GM18517 (cell line): ENCODE results near the gene KSR1.
"Not testable (repeated sequence)": the region's sequence is repeated elsewhere in the genome, so short reads cannot be mapped to it uniquely, and the experiment has no call there.

Source experiments
- ATAC-seq: cut with Tn5 transposase; IDR thresholded peaks from one replicate; pipeline ENCODE4 v1.9.1; 2021; ENCODE audit warnings: mild to moderate bottlenecking, moderate library complexity; ENCODE audit not compliant: unreplicated experiment

KSR1 gene

DNA sequence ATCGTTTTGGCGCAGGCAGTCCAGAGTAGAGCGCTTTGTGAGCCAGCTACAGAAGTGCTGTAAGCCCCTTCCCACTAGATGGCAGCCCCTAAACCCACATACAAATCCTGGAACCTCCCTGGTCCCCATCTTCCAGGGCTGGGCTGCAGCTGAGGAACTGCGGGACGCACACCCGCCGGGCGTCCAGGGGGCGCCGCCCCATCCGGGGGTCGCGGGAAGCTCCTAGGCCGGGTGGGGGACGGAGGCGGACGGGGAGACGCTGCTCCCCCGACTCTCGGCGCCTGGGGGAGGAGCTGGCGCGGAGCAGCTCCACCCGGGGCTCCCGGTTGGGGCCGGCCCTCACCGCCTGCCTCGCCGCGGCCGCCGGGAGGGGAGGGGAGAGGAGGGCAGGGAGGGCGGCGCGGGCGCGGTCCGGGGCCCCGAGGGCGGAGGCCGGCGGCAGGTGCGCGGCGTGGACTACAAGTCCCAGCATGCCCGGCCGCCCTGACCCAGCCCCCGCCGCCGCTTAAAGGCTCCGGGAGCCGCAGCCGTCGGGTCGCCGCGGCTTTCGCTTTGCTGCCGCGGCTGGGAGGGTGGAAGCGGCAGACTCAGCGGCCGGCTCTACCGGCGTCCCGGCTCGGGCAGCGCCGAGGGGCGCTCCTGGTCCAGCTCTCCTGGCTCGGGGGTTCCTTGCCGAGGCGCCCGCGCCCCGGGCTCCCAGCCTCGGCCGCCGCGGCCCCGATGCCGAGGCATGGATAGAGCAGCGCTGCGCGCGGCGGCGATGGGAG, at the start of gene KSR1:
Gene KSR1 (plus strand): TSS at position 535 of the 767 bp plus-strand sequence. CDS start 196 bp downstream, at position 731.
- ATAC-seq: peak; percentile 64

GRCh38 chr17:27407916-27408864, 48.1 kb upstream of the KSR1 start:
- ATAC-seq: no peak

DNA sequence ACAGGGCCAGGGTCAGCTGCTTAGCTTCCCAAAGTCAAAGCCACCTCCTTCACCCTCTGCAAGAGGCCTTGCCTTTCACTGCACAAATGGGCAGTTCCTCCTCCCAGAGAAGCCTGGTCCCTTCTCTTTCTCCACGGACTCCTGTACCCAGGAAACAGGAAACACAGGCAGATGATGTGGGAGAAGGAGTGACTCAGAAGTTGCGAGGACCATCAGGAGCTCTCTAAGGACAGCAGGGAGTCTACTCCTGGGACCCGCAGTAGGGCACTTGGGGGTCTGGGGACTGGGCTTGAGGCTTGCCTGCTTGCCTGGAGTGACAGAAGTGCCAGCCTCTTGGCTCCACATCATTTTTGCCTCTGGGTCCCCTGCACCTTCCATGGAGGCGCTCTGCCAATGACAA, 47.4 kb upstream of the KSR1 start:
- no peak for ATAC-seq

DNA sequence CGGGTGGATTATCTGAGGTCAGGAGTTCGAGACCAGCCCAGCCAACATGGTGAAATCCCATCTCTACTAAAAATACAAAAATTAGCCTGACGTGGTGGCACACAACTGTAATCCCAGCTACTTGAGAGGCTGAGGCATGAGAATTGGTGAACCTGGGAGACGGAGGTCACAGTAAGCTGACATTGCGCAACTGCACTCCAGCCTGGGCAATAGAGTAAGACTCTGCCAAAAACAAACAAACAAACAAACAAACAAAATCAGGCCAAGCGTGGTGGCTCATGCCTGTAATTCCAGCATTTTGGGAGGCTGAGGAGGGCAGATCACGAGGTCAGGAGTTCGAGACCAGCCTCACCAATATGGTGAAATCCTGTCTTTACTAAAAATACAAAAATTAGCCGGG, 44.1 kb upstream of the KSR1 start:
- not testable (repeated sequence) for ATAC-seq

- ATAC-seq: no peak
Observed at GRCh38 chr17:27413315-27413714, 42.9 kb upstream of the KSR1 start.

- no peak for ATAC-seq
Observed at GRCh38 chr17:27413792-27414191, 42.5 kb upstream of the KSR1 start.

GRCh38 chr17:27414271-27414670, 42.0 kb upstream of the KSR1 start:
- no peak for ATAC-seq

GRCh38 chr17:27414694-27415093, 41.6 kb upstream of the KSR1 start:
- ATAC-seq: no peak

DNA sequence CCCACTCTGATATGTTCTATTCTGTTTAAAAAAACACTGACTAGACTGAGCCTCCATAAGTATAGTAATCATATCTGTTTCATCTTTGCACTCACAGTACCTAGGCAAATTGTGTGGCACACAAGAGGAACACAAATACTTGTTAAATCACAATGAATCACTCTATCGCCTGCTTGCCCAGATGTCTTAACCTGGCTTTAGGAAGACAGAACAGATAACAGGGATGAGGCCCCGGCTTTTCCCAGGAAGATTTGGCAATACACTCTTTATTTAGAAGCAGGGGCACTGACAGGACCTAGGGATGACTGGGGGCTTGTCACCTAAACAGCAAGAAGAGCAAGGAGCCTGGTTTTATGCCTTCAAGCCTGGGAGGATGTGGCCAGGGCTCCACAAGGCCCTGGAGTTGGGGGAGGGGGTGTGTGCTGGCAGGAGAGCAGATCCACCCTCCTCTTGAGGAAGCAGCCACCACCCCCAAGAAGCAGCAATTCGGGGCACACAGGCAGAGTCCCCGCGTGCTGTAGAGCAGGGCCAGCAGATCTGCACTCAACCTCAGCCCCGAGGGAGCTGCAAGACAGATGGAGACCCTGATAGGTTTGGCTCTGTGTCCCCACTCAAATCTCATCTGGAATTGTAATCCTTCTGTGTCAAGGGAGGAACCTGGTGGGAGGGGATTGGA, 41.0 kb upstream of the KSR1 start:
- no peak for ATAC-seq

DNA sequence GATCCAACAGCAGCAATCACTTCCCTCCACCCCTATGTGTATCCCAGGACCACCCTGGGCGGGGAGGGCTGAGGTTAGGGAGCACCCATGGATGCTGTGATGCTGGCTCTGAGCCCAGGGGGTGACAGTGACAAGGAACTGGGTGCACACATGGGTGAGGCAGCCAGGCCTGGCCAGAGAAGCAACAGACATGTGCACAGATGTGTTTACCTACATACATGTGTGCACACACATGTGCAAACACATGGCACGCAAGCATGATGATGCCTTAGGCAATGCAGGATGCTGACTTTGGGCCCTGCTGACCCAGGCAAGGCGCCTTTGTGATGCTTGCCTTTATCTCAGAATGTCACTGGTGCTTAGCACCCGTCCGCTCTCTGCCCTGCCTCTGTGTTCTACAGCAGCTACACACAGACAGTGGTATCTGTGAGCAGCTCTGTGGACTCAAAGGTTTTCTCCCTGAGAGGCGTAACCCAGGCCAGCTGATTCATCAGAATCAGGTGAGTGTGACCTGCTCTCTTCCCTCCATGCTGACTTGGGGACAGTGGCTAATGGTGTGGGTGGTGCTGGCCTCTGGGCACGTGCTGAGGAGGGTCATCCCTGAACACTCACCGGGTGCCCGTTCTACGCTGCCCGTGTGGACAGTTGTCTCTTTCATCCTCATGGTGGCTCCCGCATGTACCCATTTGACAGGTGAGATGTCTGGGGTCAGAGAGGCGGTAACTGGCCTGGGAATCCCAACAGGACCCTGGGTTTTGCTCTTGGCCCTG, 38.5 kb upstream of the KSR1 start:
- no peak for ATAC-seq

GRCh38 chr17:27418366-27418615, 38.0 kb upstream of the KSR1 start:
- no peak for ATAC-seq

GRCh38 chr17:27419156-27419555, 37.1 kb upstream of the KSR1 start:
- ATAC-seq: no peak

DNA sequence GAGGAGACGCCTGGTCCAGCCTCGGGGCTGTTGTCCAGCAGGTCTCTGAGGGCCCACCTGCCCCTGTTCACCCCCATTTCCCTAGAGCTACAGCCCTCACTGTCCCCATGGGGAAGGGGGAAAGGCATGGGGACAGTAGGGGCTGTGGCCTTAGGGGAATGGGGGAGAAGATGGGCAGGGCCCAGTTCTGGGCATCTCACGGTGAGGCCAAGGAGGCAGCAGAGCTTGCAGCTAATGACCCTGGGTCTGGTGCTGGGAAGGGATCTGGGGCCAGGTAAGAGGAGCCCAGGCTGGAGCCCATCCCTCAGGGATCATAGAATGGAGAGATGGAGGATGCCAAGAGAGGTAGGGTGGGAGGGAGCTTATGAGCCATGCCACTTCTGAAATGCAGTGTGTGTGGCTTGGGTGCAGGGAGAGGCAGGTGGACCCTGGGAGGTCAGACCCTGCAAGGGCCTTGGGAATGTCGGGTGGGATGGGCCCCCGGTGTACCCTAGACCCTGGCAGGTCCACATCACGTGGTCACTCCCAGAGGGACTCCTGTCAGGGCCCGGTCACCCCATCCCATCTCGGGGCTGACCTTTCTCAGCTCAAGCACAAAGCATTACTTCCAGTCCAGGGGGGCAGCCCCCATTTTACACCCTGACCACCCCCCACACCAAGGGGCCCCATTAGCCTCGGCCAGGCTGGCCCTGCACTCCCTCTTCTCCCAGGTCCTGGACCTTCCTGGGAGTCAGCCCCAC, 35.9 kb upstream of the KSR1 start:
- no peak for ATAC-seq

DNA sequence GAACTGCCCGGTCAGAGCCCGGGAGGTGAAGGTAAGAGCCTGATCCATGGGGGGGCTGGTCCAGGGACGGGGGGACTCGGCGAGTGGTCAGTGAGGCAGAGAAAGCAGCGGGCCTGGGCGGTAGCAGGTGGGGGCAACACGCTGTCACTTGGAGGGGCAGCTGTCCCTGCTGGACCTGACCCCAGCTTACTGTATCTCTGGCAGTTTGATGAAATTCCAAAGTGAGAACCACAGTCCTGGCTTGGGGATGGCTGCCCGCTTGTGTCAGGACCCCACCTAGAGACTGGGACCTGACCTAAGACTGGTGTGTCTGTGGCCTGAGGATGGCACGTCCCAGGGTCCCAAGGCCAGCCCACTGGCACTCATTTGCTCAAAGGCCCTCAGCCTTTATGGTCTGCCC, 35.1 kb upstream of the KSR1 start:
- no peak for ATAC-seq

DNA sequence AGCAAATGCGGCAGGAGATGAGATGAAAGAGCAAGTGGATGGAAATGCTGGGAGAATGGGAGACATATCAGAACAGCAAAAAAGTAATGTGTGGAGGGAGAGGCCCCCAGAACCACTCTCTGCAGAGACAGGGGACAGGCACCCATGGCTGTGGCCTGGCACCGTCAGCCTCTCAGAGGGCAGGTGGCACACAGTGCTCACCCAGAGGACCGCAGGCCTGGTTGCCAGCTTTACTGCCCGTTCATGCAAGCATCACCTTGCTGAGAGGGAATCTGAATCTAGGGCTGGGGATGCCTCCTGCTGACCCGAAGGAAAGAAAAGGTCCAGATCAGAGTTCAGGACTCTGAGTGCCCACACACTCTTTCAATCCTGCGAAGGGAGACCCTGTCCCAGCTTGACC, 34.6 kb upstream of the KSR1 start:
- not testable (repeated sequence) for ATAC-seq

DNA sequence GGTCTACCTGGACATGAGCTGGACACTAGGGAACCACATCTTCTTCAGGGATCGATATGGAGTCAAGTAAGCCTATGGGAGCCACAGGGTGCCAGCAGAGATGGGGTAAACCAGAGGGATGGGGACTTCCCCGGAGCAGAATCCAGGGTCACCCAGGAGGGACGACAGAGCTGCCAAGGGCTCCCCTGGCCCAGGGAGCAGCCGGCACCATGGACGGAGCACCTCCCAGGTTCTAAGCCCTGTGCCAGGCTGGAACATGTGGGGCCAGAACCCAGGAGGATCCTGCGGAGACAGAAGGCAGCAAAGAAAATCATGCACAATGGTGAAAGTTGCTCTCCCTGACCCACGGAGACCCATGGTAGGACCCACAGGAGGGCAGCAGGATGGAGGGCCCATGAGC, 33.6 kb upstream of the KSR1 start:
- no peak for ATAC-seq

- no peak for ATAC-seq
Observed at GRCh38 chr17:27423651-27424050, 32.6 kb upstream of the KSR1 start.

GRCh38 chr17:27424516-27424915, 31.7 kb upstream of the KSR1 start:
- ATAC-seq: no peak

DNA sequence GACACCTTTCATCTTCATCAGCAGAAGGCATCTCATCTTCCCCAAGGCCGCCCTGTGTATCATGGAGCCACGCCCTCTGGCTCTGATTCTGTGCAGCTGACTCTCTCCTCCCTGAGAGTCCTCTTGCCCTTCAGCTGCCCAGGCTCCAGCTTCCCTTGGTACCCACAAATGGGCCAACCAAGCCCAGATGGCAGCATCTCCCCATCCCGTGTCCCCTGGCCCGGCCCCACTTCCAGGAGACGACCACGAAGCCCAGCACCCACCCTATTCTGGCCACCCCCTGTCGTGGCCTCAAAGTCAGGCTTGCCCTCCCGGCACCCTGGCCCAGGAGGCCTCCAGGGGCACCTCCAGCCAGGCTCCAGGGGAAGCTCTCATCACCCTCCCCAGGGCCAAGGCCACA, 31.3 kb upstream of the KSR1 start:
- no peak for ATAC-seq

DNA sequence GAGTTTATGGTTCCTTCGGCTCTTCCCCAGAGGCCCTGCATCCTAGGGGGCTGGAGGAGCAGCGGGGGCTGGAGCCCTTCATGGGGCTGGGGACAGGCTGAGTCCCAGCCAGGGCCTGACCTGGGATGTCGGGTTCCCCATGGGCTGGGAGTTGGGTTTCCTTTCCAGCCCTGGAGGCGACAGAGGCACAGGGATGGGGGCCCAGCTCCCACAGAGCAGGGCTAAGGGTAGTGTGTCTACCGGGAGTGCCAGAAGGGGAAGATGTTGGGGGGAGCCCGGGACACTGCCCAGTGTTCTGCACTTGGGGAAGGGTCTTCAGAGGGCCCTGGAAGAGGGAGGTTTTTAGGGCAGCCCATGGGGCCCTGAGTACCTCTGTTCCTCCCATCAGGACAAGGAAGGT, 30.7 kb upstream of the KSR1 start:
- not testable (repeated sequence) for ATAC-seq
